Panc1 (cell line): ENCODE results near the gene NFAM1. TPM values are rescaled to one million over a fixed set of nuclear protein-coding genes. Genes with fewer than 3 reads are reported as not detected.

ENCODE experiments used
- ATAC-seq: fragments of 200-7000 bp; cut with Tn5 transposase; 2 replicates; pipeline ENCODE4 v1.9.1; 2020; ENCODE audit warnings: mild to moderate bottlenecking, moderate library complexity
- BruUV-seq: library from RNA; stranded (reverse); fragments of 400-500 nt; replicated peaks from 2 replicates; lab custom pipeline; 2021; lab: Mats Ljungman, UMichigan
- CTCF ChIA-PET: fragments of 300-600 bp; sonication (Branson Sonifier 250); formaldehyde crosslinking; loops from one replicate; lab custom pipeline; 2022; ENCODE audit warnings: antibody characterized with exemption; lab: Charles Lee
- POLR2A ChIA-PET: fragments of 300-600 bp; sonication (Branson Sonifier 250); formaldehyde crosslinking; loops from one replicate; lab custom pipeline; 2022; ENCODE audit warnings: antibody characterized with exemption; lab: Charles Lee
- DNase-seq: peaks from one replicate; pipeline ENCODE4 v3.0.0-alpha.2; 2010; ENCODE audit warnings: low read depth, low spot score
- H3K27ac ChIP-seq: 2 replicates; pipeline ENCODE4 v1.5.1; 2011; ENCODE audit warnings: mild to moderate bottlenecking, low read length, inconsistent platforms
- H3K27me3 ChIP-seq: fragments of 200-500 bp; sonication (Bioruptor generic); 2 replicates; pipeline ENCODE4 v1.6.0; 2014; ENCODE audit warnings: low read length, inconsistent platforms; ENCODE audit not compliant: control insufficient read depth, insufficient read depth
- H3K36me3 ChIP-seq: fragments of 200-500 bp; sonication (Bioruptor generic); 2 replicates; pipeline ENCODE4 v1.5.1; 2014; ENCODE audit warnings: inconsistent platforms, mild to moderate bottlenecking, low read length, moderate library complexity; ENCODE audit not compliant: control insufficient read depth, insufficient read depth
- H3K4me1 ChIP-seq: 2 replicates; pipeline ENCODE4 v1.5.1; 2011; ENCODE audit warnings: inconsistent platforms, mild to moderate bottlenecking, low read length, moderate library complexity; ENCODE audit not compliant: control insufficient read depth, insufficient read depth
- H3K4me3 ChIP-seq, 2 experiments: 2 replicates each; pipeline ENCODE4 v1.5.1; 2011 to 2012; ENCODE audit warnings: low read depth in 2 of 2, low read length in 2 of 2, mild to moderate bottlenecking in 2 of 2, inconsistent platforms in 1 of 2, moderate library complexity in 1 of 2
- H3K9me3 ChIP-seq: fragments of 200-500 bp; sonication (Bioruptor generic); 2 replicates; pipeline ENCODE4 v1.5.1; 2014; ENCODE audit warnings: low read depth, mild to moderate bottlenecking, inconsistent platforms, low read length, moderate library complexity; ENCODE audit not compliant: control insufficient read depth, insufficient read depth
- POLR2AphosphoS5 ChIP-seq: IDR thresholded peaks from 2 replicates; pipeline ENCODE4 v1.6.1; 2012; ENCODE audit warnings: mild to moderate bottlenecking, low read depth, low read length, moderate library complexity
- SIN3A ChIP-seq: IDR thresholded peaks from 2 replicates; pipeline ENCODE4 v1.6.1; 2012; ENCODE audit warnings: low read depth, mild to moderate bottlenecking, low read length, moderate library complexity, borderline replicate concordance; ENCODE audit not compliant: insufficient read depth
- TCF7L2 ChIP-seq: IDR thresholded peaks from 2 replicates; pipeline ENCODE4 v1.6.1; 2011; ENCODE audit warnings: mild to moderate bottlenecking, low read depth, low read length, inconsistent platforms
- in situ Hi-C: cut with HindIII; loops from 2 replicates; pipeline ENCODE4 v1.10.0; 2016; ENCODE audit warnings: low sequenced_read_pairs, low pct_unique_long_range_greater_than_20kb
- intact Hi-C: fragments of 100-400 bp; cut with micrococcal nuclease; formaldehyde crosslinking; loops from one replicate; pipeline ENCODE4 v1.10.0; 2022; ENCODE audit not compliant: unreplicated experiment
- total RNA-seq: library from RNA; stranded (reverse); gene quantifications from one replicate; pipeline ENCODE4 v1.2.1, GENCODE V29; 2021; ENCODE audit not compliant: unreplicated experiment
- TF ChIP-seq, protein P1 (sequence below): fragments of 450-650 bp; IDR thresholded peaks from 2 replicates; pipeline ENCODE4 v1.5.1; 2017; ENCODE audit warnings: mild to moderate bottlenecking
- TF ChIP-seq, protein P2 (sequence below), 2 experiments: IDR thresholded peaks; 2 replicates each; pipeline ENCODE4 v1.6.1; 2011 to 2012; ENCODE audit warnings: low read depth in 2 of 2, control low read depth in 1 of 2, low read length in 1 of 2, mild to moderate bottlenecking in 1 of 2, moderate library complexity in 1 of 2; ENCODE audit not compliant: insufficient read depth in 1 of 2

Gene NFAM1
- total RNA-seq, 1 experiment from 2014 or later = 0.41 TPM

DNA sequence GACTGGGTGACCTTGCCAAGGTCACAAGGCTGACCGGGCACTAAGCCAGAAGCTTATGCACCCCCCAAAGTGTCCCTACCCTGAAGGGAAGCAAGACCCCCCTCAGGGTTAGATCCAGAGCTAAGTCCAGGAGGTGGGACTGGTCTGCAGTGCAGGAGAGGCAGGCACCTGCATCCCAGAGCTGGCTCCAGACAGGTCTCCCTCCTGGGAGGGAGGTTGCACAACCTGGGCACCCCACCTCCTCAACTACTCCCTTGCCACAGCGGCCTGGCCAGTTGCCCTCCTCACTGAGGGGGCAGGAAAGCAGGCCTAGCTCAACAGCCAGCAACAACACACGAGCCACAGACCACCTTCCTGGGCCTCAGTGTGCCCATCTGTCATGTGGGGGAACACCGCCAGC, 86.7 kb downstream of the NFAM1 start:
- H3K36me3 ChIP-seq = no peaks in the 10 kb centered on the region
- in situ Hi-C loops (no loop called here), intact Hi-C loops (no loop called here)
- H3K27ac ChIP-seq = no peak overlapping the region
- TF ChIP-seq, protein P1, sequence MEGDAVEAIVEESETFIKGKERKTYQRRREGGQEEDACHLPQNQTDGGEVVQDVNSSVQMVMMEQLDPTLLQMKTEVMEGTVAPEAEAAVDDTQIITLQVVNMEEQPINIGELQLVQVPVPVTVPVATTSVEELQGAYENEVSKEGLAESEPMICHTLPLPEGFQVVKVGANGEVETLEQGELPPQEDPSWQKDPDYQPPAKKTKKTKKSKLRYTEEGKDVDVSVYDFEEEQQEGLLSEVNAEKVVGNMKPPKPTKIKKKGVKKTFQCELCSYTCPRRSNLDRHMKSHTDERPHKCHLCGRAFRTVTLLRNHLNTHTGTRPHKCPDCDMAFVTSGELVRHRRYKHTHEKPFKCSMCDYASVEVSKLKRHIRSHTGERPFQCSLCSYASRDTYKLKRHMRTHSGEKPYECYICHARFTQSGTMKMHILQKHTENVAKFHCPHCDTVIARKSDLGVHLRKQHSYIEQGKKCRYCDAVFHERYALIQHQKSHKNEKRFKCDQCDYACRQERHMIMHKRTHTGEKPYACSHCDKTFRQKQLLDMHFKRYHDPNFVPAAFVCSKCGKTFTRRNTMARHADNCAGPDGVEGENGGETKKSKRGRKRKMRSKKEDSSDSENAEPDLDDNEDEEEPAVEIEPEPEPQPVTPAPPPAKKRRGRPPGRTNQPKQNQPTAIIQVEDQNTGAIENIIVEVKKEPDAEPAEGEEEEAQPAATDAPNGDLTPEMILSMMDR = no peak
- H3K4me1 ChIP-seq = peaks cover 16% of the 10 kb centered on the region
- no peak overlapping the region for H3K4me3 ChIP-seq
- no peaks in the 10 kb centered on the region for H3K27me3 ChIP-seq
- BruUV-seq = no TSS peak
- CTCF ChIA-PET = no interaction called here
- DNase-seq (no peak), ATAC-seq (no peak)
- POLR2A ChIA-PET = no interaction called here
- no peaks in the 10 kb centered on the region for H3K9me3 ChIP-seq

DNA sequence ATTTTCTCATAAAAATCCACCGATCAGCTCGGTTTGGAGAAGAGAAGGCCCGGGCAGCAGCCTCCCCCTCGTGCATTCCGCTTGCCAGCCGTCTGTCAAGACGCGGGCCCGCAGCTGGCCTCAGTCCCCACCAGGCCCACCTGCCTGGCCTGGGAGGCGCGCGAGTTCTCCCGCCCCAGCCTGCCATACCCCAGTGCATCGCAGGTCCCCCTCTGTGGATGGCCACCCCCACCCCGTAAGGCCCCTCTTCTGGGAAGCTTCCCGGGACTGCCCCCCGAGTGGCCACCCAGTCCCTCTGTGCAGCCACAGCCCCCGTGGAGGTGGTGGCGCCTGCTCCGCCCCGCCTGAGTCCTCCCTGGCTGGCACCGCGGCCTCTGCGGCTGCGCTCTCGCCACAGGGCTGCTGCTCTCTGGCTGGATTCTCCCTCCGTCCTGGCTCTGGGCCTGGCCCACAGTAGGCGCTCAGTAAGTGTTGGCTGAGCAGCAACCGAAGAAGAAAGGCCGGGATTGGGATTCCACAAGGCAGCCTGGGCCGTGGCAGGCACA, 87.8 kb downstream of the NFAM1 start:
- POLR2A ChIA-PET = interaction anchor here (0.7 kb wide), 1 partner anchor 418 kb away, joined by 4 read pairs; no protein-coding TSS in a partner anchor
- intact Hi-C loops = no loop called here
- no TSS peak for BruUV-seq
- peaks cover 16% of the 10 kb centered on the region for H3K4me1 ChIP-seq
- no peaks in the 10 kb centered on the region for H3K9me3 ChIP-seq
- in situ Hi-C loops = no loop called here
- CTCF ChIA-PET = no interaction called here
- H3K4me3 ChIP-seq = peak overlapping the region; percentile 13 to 31; a peak in 3 of 4 replicates
- TF ChIP-seq, protein P2, sequence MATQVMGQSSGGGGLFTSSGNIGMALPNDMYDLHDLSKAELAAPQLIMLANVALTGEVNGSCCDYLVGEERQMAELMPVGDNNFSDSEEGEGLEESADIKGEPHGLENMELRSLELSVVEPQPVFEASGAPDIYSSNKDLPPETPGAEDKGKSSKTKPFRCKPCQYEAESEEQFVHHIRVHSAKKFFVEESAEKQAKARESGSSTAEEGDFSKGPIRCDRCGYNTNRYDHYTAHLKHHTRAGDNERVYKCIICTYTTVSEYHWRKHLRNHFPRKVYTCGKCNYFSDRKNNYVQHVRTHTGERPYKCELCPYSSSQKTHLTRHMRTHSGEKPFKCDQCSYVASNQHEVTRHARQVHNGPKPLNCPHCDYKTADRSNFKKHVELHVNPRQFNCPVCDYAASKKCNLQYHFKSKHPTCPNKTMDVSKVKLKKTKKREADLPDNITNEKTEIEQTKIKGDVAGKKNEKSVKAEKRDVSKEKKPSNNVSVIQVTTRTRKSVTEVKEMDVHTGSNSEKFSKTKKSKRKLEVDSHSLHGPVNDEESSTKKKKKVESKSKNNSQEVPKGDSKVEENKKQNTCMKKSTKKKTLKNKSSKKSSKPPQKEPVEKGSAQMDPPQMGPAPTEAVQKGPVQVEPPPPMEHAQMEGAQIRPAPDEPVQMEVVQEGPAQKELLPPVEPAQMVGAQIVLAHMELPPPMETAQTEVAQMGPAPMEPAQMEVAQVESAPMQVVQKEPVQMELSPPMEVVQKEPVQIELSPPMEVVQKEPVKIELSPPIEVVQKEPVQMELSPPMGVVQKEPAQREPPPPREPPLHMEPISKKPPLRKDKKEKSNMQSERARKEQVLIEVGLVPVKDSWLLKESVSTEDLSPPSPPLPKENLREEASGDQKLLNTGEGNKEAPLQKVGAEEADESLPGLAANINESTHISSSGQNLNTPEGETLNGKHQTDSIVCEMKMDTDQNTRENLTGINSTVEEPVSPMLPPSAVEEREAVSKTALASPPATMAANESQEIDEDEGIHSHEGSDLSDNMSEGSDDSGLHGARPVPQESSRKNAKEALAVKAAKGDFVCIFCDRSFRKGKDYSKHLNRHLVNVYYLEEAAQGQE (IDR thresholded peaks at IDR 0.05; ENCODE audit: insufficient read depth in 1 of 2, low read depth in 2 of 2, low read length in 1 of 2) = no peak
- TF ChIP-seq TCF7L2 (no peak), POLR2AphosphoS5 (no peak), SIN3A (no peak)
- TF ChIP-seq, protein P1 = no peak
- ATAC-seq (peak; percentile 80), DNase-seq (no peak)
- H3K36me3 ChIP-seq = no peaks in the 10 kb centered on the region
- H3K27me3 ChIP-seq = no peaks in the 10 kb centered on the region
- peak overlapping the region; percentile 69 for H3K27ac ChIP-seq
